ENCODE data around the gene RNF149.

GRCh38 chr2:101300836-101301235 lies 7.7 kb downstream of the RNF149 start:
- TF ChIP-seq CTCF (IDR thresholded peaks at IDR 0.05) (no peak), POLR2A (IDR thresholded peaks at IDR 0.05) (no peak)
